Gastrocnemius medialis (tissue), 4 donors: ENCODE measurements around the gene WNK2. TPM values are rescaled to one million over a fixed set of nuclear protein-coding genes. Genes with fewer than 3 reads are reported as not detected.
A peak's percentile ranks its signal among the peaks of the same experiment; 100 is the strongest.

Source experiments
- ATAC-seq, 2 donors: fragments of 150-250 bp; one replicate each; pipeline ENCODE4 v1.9.1; 2016
- DNase-seq, 2 donors: peaks; one replicate each; pipeline ENCODE4 v3.0.0-alpha.2; 2019
- H3K27ac ChIP-seq, 4 donors: fragments of 200-600 bp; sonication (generic); 1 replicate in 1 of 4; 2 replicates in 3 of 4; pipeline ENCODE4 v1.5.1; 2016 to 2018; ENCODE audit warnings: mild to moderate bottlenecking in 2 of 4, moderate library complexity in 1 of 4
- H3K27me3 ChIP-seq, 3 donors: fragments of 200-600 bp; sonication (generic) in 2 of 3; 1 replicate in 1 of 3; 2 replicates in 2 of 3; pipeline versions ENCODE4 v1.5.1 to v1.6.0; 2016 to 2019; ENCODE audit warnings: mild to moderate bottlenecking in 1 of 3, moderate library complexity in 1 of 3
- H3K36me3 ChIP-seq, 2 donors: fragments of 200-600 bp; sonication (generic) in 1 of 2; one replicate each; pipeline ENCODE4 v1.5.1; 2017 to 2018
- H3K4me1 ChIP-seq, 2 donors: fragments of 200-600 bp; sonication (generic) in 1 of 2; one replicate each; pipeline ENCODE4 v1.5.1; 2016 to 2017; ENCODE audit warnings: mild to moderate bottlenecking in 2 of 2
- H3K4me3 ChIP-seq, 4 donors: fragments of 200-600 bp; sonication (generic) in 3 of 4; 1 replicate in 1 of 4; 2 replicates in 3 of 4; pipeline ENCODE4 v1.5.1; 2016 to 2019; ENCODE audit warnings: mild to moderate bottlenecking in 2 of 4
- H3K9me3 ChIP-seq, 3 donors: fragments of 200-600 bp; sonication (generic) in 2 of 3; 1 replicate in 1 of 3; 2 replicates in 2 of 3; pipeline ENCODE4 v1.5.1; 2016 to 2019
- POLR2A ChIP-seq, 2 donors: fragments of 450-650 bp; IDR thresholded peaks; one replicate each; pipeline ENCODE4 v1.6.1; 2017; ENCODE audit warnings: antibody characterized with exemption in 2 of 2, mild to moderate bottlenecking in 2 of 2, moderate library complexity in 2 of 2
- in situ Hi-C, 4 donors: fragments of 200-750 bp; cut with MboI; loops; one replicate each; pipeline versions ENCODE4 v1.15.0 to v1.8.0; 2017; ENCODE audit warnings: low sequenced_read_pairs in 4 of 4
- intact Hi-C: fragments of 100-400 bp; cut with DNase I; formaldehyde crosslinking; loops from one replicate; pipeline ENCODE4 v1.15.1; 2023; ENCODE audit warnings: low total_unique reads
- total RNA-seq, 4 donors: library from RNA; depleted of rRNA; stranded (reverse); fragments of >200 nt; gene quantifications; one replicate each; pipeline versions ENCODE4 v1.1.0 to v1.2.3, GENCODE V29; 2016
- TF ChIP-seq, protein P1 (sequence below), 5 experiments: fragments of 450-650 bp in 3 of 5; fragments of 200-600 bp in 2 of 5; sonication (generic) in 2 of 5; IDR thresholded peaks in 4 of 5; conservative IDR thresholded peaks in 1 of 5; 1 replicate in 4 of 5; 2 replicates in 1 of 5; pipeline ENCODE4 v1.5.1; 2016 to 2019; ENCODE audit warnings: antibody characterized with exemption in 5 of 5, mild to moderate bottlenecking in 3 of 5, moderate library complexity in 3 of 5

Gene WNK2
- total RNA-seq, 4 donors from 2014 or later: 11.3 to 43.0 (median 24.7) TPM

DNA sequence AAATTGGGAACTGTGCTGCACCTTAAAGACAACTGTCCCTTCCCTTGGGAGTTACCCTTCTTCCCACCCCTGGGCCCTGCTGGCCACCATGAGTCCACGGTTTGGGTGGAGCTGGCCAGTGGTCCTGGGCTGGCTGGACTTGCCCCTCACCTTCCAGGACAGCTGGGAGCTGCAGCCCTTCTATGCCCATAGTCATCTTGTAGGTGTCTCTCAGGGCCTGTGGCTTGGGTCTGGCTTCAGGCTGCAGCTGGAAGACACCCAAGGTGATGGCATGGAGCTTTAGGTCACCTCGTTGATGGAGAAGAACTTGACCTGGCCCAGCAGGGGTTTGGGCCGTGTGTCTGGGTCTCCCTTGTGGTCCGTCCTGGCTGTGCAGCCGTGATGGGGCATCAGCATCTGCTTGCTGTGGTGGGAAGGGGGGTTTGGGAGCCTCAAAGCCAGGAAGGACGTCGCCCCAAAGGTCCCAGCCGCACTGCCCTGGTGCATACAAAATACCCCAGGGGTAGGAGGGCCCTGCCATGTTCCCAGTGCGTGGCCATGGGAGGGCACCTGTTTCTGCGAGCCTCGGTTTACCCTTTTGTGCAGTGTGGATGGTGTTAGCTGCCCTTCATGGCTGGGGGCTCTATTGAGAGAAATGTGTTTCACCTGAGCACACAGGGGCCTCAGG, 8.9 kb downstream of the WNK2 start:
- DNase-seq (no peak), ATAC-seq (no peak)
- Histone ChIP-seq H3K36me3 (no peaks in the 10 kb centered on the region), H3K4me1 (peaks cover 28 to 32% of the 10 kb centered on the region in 2 donors), H3K9me3 (no peaks in the 10 kb centered on the region), H3K4me3 (no peak overlapping the region), H3K27me3 (no peaks in the 10 kb centered on the region), H3K27ac (no peak overlapping the region)
- intact Hi-C loops (no loop called here), in situ Hi-C loops (no loop called here)
- TF ChIP-seq, protein P1, sequence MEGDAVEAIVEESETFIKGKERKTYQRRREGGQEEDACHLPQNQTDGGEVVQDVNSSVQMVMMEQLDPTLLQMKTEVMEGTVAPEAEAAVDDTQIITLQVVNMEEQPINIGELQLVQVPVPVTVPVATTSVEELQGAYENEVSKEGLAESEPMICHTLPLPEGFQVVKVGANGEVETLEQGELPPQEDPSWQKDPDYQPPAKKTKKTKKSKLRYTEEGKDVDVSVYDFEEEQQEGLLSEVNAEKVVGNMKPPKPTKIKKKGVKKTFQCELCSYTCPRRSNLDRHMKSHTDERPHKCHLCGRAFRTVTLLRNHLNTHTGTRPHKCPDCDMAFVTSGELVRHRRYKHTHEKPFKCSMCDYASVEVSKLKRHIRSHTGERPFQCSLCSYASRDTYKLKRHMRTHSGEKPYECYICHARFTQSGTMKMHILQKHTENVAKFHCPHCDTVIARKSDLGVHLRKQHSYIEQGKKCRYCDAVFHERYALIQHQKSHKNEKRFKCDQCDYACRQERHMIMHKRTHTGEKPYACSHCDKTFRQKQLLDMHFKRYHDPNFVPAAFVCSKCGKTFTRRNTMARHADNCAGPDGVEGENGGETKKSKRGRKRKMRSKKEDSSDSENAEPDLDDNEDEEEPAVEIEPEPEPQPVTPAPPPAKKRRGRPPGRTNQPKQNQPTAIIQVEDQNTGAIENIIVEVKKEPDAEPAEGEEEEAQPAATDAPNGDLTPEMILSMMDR (IDR thresholded peaks at IDR 0.05 in 4 of 5, conservative IDR thresholded peaks at IDR 0.05 in 1 of 5): no peak
- TF ChIP-seq POLR2A (IDR thresholded peaks at IDR 0.05): no peak

DNA sequence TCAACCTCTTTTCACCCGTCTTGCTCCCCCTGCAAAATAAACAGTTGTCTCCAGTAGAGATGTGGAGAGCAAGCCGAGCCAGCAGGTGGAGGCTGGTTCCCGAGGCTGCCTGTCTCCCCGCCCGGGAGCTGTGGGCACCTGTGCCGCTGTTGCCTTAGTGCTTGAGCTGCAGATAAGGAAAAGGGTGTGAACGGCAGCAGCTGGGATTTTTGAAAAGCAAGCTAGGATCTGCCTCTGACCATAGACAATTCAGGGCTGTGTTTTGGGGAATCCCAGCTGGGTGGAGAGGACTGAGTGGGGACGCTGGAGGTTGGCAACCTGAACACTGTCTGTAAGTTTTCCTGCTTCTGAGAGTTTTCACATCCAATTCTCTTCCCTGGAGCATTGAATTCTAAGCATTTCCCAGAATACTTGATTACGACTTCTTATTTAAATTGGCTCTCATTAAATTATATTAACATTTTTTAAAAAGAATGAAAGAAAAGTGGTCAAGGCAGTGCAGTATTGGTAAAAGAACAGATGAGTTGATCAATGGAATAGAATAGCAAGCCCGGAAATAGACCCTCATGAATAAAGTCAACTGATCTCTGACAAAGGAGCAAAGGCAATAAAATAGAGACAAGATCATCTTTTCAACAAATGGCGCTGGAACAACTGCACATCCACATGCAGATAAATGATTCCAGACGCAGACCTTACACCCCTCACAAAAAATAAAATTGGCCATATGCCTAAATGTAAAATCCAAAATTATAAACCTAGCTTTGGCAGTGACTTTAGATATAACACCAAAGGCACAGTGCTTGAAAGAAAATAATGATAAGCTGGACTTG, 9.7 kb downstream of the WNK2 start:
- Histone ChIP-seq H3K36me3 (no peaks in the 10 kb centered on the region), H3K9me3 (no peaks in the 10 kb centered on the region), H3K27me3 (no peaks in the 10 kb centered on the region), H3K4me1 (peaks cover 23 to 33% of the 10 kb centered on the region in 2 donors), H3K4me3 (no peak overlapping the region), H3K27ac (no peak overlapping the region)
- no peak for TF ChIP-seq POLR2A (IDR thresholded peaks at IDR 0.05)
- TF ChIP-seq, protein P1 (IDR thresholded peaks at IDR 0.05 in 4 of 5, conservative IDR thresholded peaks at IDR 0.05 in 1 of 5): no peak
- in situ Hi-C loops: no loop called here
- intact Hi-C loops: no loop called here
- ATAC-seq: no peak
- no peak for DNase-seq

DNA sequence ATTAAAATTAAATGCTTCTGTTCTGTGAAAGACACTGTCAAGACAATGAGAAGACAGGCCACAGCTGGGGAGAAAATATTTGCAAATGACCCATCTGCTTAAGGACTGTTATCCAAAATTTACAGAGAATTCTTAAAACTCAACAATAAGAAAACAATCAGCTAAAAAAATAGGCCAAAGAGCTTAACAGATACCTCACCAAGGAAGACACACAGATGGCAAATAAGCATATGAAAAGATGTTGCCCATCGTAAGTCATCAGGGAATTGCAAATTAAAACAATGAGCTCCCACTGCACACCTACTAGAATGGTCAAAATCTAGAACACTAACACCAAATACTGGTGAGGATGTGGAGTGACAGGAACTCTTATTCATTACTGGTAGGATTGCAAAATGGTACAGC, 10.3 kb downstream of the WNK2 start:
- DNase-seq (no peak), ATAC-seq (no peak)
- intact Hi-C loops: no loop called here
- Histone ChIP-seq H3K4me1 (peaks cover 17 to 33% of the 10 kb centered on the region in 2 donors), H3K27ac (no peak overlapping the region), H3K4me3 (no peak overlapping the region), H3K36me3 (no peaks in the 10 kb centered on the region), H3K27me3 (no peaks in the 10 kb centered on the region), H3K9me3 (no peaks in the 10 kb centered on the region)
- TF ChIP-seq, protein P1 (IDR thresholded peaks at IDR 0.05 in 4 of 5, conservative IDR thresholded peaks at IDR 0.05 in 1 of 5): no peak
- no peak for TF ChIP-seq POLR2A (IDR thresholded peaks at IDR 0.05)
- in situ Hi-C loops: no loop called here

DNA sequence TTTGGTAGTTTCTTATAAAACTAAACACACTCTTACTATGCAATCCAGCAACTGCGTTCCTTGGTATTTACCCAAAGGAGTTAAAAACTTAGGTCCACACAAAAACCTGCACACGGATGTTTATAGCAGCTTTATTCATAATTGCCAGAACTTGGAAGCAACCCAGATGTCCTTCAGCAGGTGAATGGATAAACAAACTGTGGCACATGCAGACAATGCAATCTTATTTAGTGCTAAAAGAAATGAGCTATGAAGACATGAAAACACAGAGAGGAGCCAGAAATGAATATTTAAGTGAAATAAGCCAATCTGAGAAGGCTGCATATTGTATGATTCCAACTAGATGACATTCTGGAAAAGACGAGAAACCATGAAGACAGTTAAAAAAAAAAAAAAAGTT, 10.7 kb downstream of the WNK2 start:
- Histone ChIP-seq H3K27me3 (no peaks in the 10 kb centered on the region), H3K27ac (peak overlapping the region in 1 of 4 donors; percentile 15), H3K4me1 (peaks cover 14 to 33% of the 10 kb centered on the region in 2 donors), H3K4me3 (no peak overlapping the region), H3K9me3 (no peaks in the 10 kb centered on the region), H3K36me3 (no peaks in the 10 kb centered on the region)
- DNase-seq (no peak), ATAC-seq (no peak)
- in situ Hi-C loops (no loop called here), intact Hi-C loops (no loop called here)
- TF ChIP-seq, protein P1 (IDR thresholded peaks at IDR 0.05 in 4 of 5, conservative IDR thresholded peaks at IDR 0.05 in 1 of 5): no peak
- TF ChIP-seq POLR2A (IDR thresholded peaks at IDR 0.05): no peak
